ENCODE measurements around the gene KRTAP10-3. TPM values are rescaled to one million over a fixed set of nuclear protein-coding genes. Genes with fewer than 3 reads are reported as not detected.
"Not testable (repeated sequence)": the region's sequence is repeated elsewhere in the genome, so short reads cannot be mapped to it uniquely, and the experiment has no call there.

Gene KRTAP10-3
- polyA plus RNA-seq, 2 of the 4 experiments (the other 2 are of a cell fraction) = not detected

DNA sequence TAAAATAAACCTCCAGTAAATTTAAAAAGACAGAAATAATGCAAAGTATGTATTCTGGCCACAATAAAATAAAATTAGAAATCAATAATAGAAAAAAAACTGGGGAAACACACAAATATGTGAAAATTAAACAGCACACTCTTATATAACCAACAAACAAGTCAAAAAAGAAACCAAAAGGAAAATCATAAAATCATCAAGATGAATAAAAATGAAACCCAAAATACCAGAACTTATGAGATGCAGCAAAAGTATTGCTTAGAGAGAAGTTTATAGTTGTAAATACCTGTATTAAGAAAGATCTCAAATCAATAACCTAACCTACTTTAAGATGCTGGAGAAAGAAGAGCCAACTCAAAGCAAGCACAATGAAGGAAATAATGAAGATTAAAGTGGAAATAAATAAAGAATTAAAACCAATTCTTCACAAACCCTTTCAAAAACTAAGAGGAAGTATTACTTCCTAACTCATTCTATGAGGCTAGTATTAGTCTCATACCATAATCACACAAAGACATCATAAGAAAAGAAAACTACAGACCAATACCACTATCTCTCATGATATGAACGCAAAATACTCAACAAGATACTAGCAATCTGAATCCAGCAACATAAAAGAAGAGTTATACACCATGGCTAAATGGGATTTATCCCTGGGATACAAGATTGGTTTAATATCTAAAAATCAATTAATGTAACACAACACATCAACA lies 6.4 kb upstream of the KRTAP10-3 start:
- Histone ChIP-seq H3K9me3 (no peaks in the 10 kb centered on the region), H3K4me1 (no peaks in the 10 kb centered on the region), H3K27ac (no peak overlapping the region), H3K4me3 (no peak overlapping the region), H3K4me2 (no peak overlapping the region)
- TF ChIP-seq, protein P1, sequence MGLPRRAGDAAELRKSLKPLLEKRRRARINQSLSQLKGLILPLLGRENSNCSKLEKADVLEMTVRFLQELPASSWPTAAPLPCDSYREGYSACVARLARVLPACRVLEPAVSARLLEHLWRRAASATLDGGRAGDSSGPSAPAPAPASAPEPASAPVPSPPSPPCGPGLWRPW (IDR thresholded peaks at IDR 0.05) = no peak
- TF ChIP-seq TFCP2L1 (CRISPR knock-in tag; IDR thresholded peaks at IDR 0.05) = no peak
- no peak for TF ChIP-seq NPAS2 (CRISPR knock-in tag; IDR thresholded peaks at IDR 0.05; ENCODE audit: borderline replicate concordance)
- no peak for TF ChIP-seq HOXB5 (CRISPR knock-in tag; IDR thresholded peaks at IDR 0.05)
- no peak for TF ChIP-seq CBX2 (IDR thresholded peaks at IDR 0.05; ENCODE audit: borderline replicate concordance, low read depth)
- TF ChIP-seq, protein P2, sequence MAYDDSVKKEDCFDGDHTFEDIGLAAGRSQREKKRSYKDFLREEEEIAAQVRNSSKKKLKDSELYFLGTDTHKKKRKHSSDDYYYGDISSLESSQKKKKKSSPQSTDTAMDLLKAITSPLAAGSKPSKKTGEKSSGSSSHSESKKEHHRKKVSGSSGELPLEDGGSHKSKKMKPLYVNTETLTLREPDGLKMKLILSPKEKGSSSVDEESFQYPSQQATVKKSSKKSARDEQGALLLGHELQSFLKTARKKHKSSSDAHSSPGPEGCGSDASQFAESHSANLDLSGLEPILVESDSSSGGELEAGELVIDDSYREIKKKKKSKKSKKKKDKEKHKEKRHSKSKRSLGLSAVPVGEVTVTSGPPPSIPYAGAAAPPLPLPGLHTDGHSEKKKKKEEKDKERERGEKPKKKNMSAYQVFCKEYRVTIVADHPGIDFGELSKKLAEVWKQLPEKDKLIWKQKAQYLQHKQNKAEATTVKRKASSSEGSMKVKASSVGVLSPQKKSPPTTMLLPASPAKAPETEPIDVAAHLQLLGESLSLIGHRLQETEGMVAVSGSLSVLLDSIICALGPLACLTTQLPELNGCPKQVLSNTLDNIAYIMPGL (CRISPR knock-in tag; IDR thresholded peaks at IDR 0.05; ENCODE audit: borderline replicate concordance) = no peak
- TF ChIP-seq EHMT2 (IDR thresholded peaks at IDR 0.05; ENCODE audit: low read depth) = no peak
- TF ChIP-seq KDM5A (IDR thresholded peaks at IDR 0.05) = no peak
- TF ChIP-seq BCL3 (IDR thresholded peaks at IDR 0.05) = no peak
- no peak for TF ChIP-seq HOXB13 (CRISPR knock-in tag; IDR thresholded peaks at IDR 0.05; ENCODE audit: low read depth)
- no peak for TF ChIP-seq CBX8 (IDR thresholded peaks at IDR 0.05)
- TF ChIP-seq HOXA7 (CRISPR knock-in tag; IDR thresholded peaks at IDR 0.05) = no peak
- no peak for TF ChIP-seq REST (IDR thresholded peaks at IDR 0.05)
- TF ChIP-seq HDAC2 (IDR thresholded peaks at IDR 0.05) = no peak
- POLR2A ChIA-PET = no interaction called here
- ATAC-seq (no peak), DNase-seq (ENCODE audit: low read depth in 1 of 2, low spot score in 1 of 2) (no peak), FAIRE-seq (no peak)
- WGBS (ENCODE audit: missing lambda C conversion rate) = 24% methylated on average over 1 of the region's 1 CpG
- CTCF ChIA-PET = no interaction called here

DNA sequence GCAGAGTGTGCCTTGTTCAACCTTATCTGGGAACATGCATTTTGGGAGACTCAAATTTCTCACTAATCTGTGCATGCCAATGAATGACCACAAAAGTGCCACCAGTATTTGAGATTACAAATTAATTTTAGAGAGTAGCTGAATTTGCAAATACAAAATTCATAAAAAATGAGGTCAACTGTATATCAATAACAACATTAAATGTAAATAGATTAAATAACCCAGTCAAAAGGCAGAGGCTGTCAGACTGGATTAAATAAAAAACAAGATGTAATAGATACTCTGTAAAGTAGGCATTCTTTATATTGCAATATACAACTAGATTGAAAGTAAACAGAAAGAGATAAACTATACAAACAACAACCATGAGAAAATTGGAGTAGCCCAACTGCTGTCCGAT lies 5.5 kb upstream of the KRTAP10-3 start:
- TF ChIP-seq MAFK (IDR thresholded peaks at IDR 0.05; ENCODE audit: partially characterized antibody) (no peak), TFCP2L1 (CRISPR knock-in tag; IDR thresholded peaks at IDR 0.05) (no peak), HOXB13 (CRISPR knock-in tag; IDR thresholded peaks at IDR 0.05; ENCODE audit: low read depth) (no peak), ZNF302 (CRISPR knock-in tag; IDR thresholded peaks at IDR 0.05) (no peak), ZC3H11A (IDR thresholded peaks at IDR 0.05) (no peak), HOXB5 (CRISPR knock-in tag; IDR thresholded peaks at IDR 0.05) (no peak)
- TF ChIP-seq, protein P2 (CRISPR knock-in tag; IDR thresholded peaks at IDR 0.05; ENCODE audit: borderline replicate concordance) = no peak
- ATAC-seq = no peak
- FAIRE-seq = no peak

GRCh38 chr21:44558329-44558675 lies 293 bp downstream of the KRTAP10-3 start:
- H3K9me3 ChIP-seq; DNase-seq (ENCODE audit: low read depth in 1 of 2, low spot score in 1 of 2); H3K4me2 ChIP-seq; FAIRE-seq; POLR2A ChIA-PET; H3K4me3 ChIP-seq; H3K27ac ChIP-seq; H3K4me1 ChIP-seq; ATAC-seq: not testable (repeated sequence)
- CTCF ChIA-PET = interaction anchor here (0.6 kb wide), 1 partner anchor 571 kb away, joined by 4 read pairs; no protein-coding TSS in a partner anchor
- WGBS (ENCODE audit: missing lambda C conversion rate) = 5% methylated on average over 3 of the region's 10 CpGs

More for the DNA sequence above, 5.5 kb upstream of the KRTAP10-3 start:
- Histone ChIP-seq H3K4me2 (no peak overlapping the region), H3K9me3 (no peaks in the 10 kb centered on the region), H3K4me3 (no peak overlapping the region), H3K4me1 (no peaks in the 10 kb centered on the region), H3K27ac (no peak overlapping the region)
- CTCF ChIA-PET = no interaction called here
- POLR2A ChIA-PET = no interaction called here
- WGBS (ENCODE audit: missing lambda C conversion rate) = 88% methylated on average over 1 of the region's 1 CpG
- DNase-seq (ENCODE audit: low read depth in 1 of 2, low spot score in 1 of 2) = no peak

Data from A549 (cell line).